NOMO-1 treated with dmso at 0.1 percent for 144 hours (cell line): ENCODE results near the gene RHBDD2.
"Not testable (repeated sequence)": the region's sequence is repeated elsewhere in the genome, so short reads cannot be mapped to it uniquely, and the experiment has no call there.

Experiments
- DNase-seq: peaks from one replicate; lab custom pipeline; 2025; ENCODE audit not compliant: unreplicated experiment; lab: John Stamatoyannopoulos, UW

The RHBDD2 gene

GRCh38 chr7:75878769-75879611 is at the start of gene RHBDD2:
RHBDD2 (plus strand) TSS chr7:75879034; CDS start chr7:75879083, 49 bp downstream.
- peak; percentile 98 for DNase-seq

- DNase-seq, result not testable (repeated sequence)
Measured at GRCh38 chr7:75829656-75830055, 49.2 kb upstream of the RHBDD2 start.

- no peak for DNase-seq
Measured at GRCh38 chr7:75830978-75831377, 47.9 kb upstream of the RHBDD2 start.

GRCh38 chr7:75833662-75834061 is 45.2 kb upstream of the RHBDD2 start:
- DNase-seq, result not testable (repeated sequence)

DNA sequence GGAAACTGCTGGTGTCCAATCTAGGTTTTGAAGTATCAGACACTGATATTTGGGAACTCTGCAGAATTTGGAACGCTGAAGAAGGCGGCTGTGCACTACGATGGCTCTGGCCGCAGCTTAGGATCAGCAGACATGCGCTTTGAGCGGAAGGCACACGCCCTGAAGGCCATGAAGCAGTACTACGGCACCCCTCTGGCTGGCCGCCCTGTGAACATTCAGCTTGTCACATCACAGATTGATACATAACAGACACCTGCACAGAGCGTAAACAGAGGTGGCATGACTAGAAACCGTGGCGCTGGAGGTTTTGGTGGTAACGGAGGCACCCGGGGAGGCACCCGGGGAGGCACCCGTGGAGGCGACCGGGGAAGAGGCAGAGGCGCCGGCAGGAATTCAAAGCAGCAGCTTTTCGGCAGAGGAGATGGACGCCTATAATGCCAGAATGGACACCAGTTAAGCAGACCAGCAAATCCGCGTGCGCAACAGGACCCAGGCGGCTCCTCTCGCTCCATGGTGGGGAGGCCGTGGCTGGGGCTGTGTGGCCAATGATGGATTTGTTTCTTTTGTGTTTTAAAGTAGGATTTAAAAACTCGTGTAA is 43.0 kb upstream of the RHBDD2 start:
- no peak for DNase-seq

GRCh38 chr7:75836798-75837197 is 42.0 kb upstream of the RHBDD2 start:
- no peak for DNase-seq

- not testable (repeated sequence) for DNase-seq
Measured at GRCh38 chr7:75838281-75838930, 40.4 kb upstream of the RHBDD2 start.

DNA sequence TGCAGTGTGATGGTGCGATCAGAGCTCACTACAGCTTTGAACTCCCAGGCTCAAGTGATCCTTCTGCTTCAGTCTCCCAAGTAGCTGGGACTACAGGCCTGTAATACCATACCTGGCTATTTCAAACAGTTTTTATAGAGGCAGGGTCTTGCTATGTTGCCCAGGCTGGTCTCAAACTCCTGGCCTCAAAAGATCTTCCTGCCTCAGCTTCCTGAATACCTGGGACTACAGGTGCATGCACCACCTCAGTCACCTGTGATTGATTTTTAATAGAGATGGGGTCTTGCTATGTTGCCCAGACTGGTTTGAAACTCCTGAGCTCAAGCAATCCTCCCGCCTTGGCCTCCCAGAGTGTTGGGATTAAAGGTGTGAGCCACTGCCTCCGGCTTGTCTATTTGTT is 38.8 kb upstream of the RHBDD2 start:
- DNase-seq, result no peak

DNA sequence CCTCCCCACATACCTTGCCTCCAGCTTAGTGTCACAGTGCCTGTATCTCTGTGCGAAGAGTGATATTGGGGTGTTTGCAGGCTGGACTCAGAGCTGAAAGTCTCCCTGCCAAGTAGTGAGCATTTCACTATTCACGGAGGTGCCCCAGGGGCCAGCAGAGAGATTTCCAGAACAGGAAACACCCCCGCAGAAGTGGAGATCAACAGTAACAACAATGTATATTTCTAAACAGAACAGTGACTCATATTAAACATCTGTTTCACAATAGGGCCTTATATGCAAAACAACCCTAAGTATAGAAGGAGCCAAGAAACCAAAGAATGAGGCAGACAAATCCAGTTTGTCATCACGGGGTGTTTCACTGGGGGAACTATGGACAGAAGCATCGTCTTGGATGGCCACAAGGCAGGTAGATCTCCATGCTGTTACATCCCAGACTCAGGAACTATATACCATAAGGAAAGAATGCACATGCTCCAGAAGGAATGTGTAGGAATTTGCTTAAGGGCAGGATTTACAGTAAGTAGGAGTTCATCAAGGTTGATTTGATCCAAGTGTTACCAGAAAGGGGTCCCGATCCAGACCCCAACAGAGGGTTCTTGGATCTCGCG is 35.9 kb upstream of the RHBDD2 start:
- peak; percentile 88 for DNase-seq

DNA sequence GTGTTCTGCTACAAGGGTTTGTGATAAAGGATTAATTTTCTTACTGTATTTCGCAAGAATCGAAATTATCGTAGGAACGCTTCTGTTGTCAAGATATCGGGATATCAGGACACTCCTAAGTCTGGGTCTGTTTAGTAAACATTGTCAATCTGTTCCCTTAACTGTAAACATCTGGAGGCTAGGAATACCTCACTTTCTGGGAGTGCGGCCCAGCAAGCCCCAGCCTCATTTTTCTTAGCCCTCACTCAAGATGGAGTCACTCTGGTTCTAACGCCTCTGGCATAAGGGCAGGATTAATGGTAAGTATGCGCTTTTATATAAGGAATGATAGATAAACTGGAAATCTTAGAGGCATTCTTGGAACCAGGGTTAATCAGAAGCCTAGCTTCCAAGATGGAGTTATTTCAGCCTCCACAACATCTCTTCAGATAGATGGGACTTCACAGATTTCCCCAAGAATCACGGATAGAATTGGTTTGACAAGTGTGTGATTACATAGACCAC is 35.2 kb upstream of the RHBDD2 start:
- DNase-seq, result no peak

GRCh38 chr7:75844158-75844557 is 34.7 kb upstream of the RHBDD2 start:
- no peak for DNase-seq

DNA sequence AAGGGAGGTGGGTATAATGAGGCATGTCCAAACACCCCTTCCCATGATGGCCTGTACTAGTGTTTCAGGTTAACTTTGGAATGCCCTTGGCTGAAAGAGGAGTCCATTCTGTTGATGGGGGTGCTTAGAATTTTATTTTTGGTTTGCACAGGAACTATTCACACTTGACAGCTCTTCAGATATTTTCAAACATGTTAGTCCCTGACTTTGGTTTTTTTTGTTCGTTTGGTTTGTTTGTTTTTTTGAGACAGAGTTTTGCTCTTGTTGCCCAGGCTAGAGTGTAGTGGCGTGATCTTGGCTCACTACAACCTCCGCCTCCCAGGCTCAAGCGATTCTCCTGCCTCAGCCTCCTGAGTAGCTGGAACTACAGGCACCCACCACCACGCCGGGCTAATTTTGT is 33.7 kb upstream of the RHBDD2 start:
- DNase-seq, result not testable (repeated sequence)

GRCh38 chr7:75847707-75848106 is 31.1 kb upstream of the RHBDD2 start:
- peak; percentile 75 for DNase-seq

DNA sequence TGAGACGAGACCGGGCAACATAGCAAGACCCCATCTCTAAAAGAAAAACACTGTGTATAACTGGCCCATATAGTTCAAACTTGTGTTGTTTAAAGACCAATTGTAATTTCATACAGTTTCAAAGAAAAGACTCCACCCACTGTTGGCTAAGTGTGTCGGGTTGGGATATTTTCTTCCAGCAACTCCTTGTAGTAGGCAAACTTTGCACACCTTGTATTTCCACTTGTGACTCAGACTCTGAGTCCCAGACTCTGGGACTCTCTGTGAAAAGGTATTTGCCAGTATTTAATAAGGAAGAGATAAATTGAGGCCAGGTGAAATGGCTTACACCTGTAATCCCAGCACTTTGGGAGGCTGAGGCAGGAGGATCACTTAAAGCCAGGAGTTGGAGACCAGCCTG is 29.3 kb upstream of the RHBDD2 start:
- DNase-seq, result no peak

- peak; percentile 99 for DNase-seq
Measured at GRCh38 chr7:75850235-75850634, 28.6 kb upstream of the RHBDD2 start.

DNA sequence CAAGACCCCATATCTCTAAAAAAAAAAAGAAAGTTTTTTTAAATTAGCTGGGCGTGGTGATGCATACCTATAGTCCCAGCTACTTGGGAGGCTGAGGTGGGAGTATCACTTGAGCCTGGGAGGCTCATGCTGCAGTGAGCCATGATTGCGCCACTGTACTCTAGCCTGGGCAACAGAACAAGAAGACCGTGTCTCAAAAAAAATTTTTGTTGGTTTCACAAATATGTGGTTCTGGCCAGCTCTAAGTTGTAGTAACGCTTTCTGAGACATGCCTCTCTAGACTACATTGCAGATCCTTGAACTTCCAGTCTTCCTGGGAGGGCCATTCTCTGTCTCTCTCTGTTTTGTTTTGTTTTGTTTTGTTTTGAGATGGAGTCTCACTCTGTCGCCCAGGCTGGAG is 24.6 kb upstream of the RHBDD2 start:
- no peak for DNase-seq

DNA sequence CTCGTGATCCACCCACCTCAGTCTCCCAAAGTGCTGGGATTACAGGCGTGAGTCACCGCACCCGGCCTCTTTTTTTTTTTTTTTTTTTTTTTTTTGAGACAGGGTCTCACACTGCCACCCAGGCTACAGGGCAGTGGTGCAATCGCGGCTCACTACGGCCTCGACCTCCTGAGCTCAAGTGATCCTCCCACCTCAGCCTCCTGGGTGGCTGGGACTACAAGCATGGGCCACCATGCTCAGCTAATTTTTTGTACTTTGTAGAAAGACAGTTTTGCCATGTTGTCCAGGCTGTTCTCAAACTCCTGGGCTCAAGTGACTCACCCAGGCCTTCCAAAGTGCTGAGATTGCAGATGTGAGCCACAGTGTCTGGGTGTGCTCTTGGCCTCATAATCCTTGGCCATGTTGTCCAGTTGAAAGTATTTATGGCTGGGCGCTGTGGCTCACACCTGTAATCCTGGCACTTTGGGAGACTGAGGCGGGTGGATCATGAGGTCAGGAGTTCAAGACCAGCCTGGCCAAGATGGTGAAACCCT is 24.0 kb upstream of the RHBDD2 start:
- not testable (repeated sequence) for DNase-seq

- DNase-seq, result peak; percentile 93
Measured at GRCh38 chr7:75856536-75856935, 22.3 kb upstream of the RHBDD2 start.

- no peak for DNase-seq
Measured at GRCh38 chr7:75858410-75858809, 20.4 kb upstream of the RHBDD2 start.

- DNase-seq, result peak; percentile 75
Measured at GRCh38 chr7:75861636-75862035, 17.2 kb upstream of the RHBDD2 start.

DNA sequence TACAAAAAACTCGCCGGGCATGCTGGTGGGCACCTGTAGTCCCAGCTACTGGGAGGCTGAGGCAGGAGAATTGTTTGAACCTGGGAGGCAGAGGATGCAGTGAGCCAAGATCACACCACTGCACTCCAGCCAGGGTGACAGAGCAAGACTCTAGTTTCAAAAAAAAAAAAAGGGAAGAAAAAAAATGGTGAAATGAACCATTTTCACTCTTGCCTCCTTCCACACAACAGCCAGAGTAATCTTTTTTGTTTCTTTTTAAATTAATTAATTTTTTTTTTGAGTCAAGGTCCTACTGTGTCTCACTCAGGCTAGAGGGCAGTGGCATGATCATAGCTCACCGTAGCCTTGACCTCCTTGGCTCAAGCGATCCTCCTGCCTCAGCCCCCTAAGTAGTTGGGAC is 14.6 kb upstream of the RHBDD2 start:
- not testable (repeated sequence) for DNase-seq
